GM18508 (cell line): Measurements from ENCODE around the gene DOC2B.
"Not testable (repeated sequence)": the region's sequence is repeated elsewhere in the genome, so short reads cannot be mapped to it uniquely, and the experiment has no call there.

Experiments used
- ATAC-seq: cut with Tn5 transposase; IDR thresholded peaks from one replicate; pipeline ENCODE4 v1.9.1; 2021; ENCODE audit warnings: moderate number of reproducible peaks; ENCODE audit not compliant: insufficient read depth, unreplicated experiment

DOC2B gene

DNA sequence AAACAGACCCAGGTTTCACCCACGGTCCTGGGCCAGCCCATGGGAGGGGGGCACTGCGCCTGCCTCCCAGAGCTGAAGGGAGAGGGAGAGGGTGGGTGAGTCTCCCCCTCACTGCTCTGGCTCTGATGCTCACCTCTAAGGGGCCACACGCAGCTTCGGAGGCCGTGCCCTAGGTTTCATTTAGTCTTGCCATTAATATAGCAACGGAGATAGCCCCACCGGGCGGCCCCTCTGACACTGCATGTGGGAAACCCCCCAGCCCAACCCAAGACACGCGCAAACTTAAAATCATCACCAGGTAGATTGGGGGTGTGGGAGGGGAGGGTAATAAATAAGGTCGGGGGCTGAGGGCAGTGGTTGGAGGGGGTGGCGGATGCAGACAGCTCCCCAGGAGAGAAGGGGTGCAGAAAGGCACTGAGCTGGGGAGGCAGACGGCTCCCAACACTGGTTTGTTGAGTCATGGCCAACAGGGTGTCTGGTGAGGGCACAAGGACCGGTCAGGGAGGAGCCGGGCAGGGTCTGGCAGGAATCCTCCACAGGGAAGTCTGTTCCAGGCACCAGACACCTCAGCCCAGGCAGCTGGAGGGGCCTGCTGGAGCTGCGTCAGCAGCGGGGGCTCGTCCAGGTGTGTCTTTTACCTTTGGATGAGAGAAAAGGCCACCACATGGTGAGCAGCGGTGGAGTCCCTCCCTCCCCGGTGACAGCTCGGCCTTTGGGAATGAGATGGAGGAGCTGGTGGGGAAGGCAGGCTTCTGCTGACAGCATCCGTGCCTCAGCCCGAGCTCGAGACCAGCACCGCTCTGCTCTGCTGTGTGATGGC is 32.0 kb upstream of the DOC2B start:
- ATAC-seq: no peak

- ATAC-seq: no peak
Observed at GRCh38 chr17:210402-210801, 29.0 kb upstream of the DOC2B start.

DNA sequence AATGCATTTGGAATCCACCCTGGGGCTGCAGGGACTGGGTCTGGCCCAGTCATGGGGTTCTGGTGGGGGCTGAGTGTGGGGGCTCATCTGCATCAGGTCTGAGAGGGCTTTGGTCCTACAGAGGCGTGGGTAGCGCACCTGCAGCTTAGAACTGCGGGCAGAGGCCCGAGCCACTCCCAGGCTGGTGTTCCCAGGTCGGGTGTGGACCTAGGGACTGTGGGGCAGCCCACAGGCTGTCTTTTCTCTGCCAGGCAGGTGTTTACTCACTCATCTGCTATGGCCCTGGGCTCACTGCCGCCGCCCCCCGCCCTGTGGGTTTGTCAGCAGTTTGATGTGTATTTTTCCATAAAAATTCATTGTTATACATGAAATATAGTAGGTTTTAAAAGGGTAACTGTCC is 27.0 kb upstream of the DOC2B start:
- no peak for ATAC-seq

DNA sequence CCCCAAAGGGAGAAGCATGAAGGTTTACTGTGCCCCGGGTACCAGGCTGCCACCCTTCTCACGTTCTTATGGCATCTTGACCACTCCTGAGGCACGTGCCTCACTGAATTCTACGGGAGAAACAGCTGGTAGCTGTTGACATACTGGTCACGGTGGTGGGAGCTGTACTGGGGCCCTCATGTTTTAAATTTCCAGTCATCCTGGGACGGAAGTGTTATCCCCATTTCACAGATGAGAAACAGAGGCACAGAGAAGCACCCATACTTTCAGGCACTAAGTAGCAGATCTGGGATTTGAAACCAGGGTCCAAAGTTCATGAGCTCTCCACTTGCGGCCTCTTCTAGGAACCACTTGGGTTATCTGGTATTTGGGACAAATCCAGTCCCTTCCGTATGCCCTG is 26.3 kb upstream of the DOC2B start:
- ATAC-seq: no peak

DNA sequence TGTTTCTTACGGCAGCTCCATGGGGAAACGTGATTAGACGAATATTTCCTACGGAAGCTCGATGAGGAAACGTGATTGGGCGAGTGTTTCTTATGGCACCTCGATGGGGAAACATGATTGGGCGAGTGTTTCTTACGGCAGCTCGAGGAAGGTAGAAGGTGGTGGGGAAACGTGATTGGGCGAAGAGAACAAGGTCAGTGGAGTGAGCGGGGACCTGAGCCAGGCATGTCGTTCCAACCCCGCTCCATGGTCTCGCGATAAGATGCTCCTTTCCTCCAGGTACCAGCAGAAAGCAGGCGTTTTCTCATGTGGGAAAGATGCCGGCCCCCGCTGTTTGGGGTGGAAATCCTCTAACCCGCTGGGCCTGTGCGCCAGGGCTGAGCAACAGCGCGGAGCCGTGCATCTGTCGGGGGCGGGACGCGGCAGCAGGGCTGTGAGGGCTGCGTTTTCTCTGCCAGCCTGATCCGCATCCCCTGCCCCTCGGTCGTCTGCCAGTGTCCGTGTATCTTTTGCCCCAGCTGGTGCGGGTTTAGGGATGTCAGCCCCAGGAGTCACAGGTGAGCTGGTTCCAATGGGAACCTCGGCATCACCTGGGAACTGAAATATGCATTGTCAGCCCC is 25.6 kb upstream of the DOC2B start:
- no peak for ATAC-seq

DNA sequence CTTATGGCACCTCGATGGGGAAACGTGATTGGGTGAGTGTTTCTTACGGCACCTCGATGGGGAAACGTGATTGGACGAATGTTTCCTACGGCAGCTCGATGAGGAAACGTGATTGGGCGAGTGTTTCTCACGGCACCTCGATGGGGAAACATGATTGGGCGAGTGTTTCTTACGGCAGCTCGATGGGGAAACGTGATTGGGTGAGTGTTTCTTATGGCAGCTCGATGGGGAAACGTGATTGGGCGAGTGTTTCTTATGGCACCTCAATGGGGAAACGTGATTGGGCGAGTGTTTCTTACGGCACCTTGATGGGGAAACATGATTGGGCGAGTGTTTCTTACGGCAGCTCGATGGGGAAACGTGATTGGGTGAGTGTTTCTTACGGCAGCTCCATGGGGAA is 25.0 kb upstream of the DOC2B start:
- ATAC-seq: not testable (repeated sequence)

DNA sequence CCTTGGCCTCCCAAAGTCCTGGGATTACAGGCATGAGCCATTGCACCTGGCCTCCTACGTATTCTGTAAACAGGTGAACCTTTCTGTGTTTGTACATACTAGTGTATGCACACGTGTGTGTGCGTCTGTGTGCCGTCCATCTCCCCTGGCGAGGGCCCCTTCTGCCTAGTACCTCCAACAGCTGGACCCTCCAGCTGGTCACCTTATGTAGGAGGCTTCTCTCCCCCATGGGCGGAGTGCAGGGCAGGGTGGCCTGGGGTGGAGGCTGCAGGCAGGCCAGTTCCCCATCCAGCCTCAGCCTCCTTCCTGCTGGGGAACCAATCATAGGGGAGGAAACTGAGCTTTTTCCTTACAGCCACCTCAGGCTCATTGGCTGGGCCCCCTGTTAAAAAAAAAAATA is 24.4 kb upstream of the DOC2B start:
- no peak for ATAC-seq

DNA sequence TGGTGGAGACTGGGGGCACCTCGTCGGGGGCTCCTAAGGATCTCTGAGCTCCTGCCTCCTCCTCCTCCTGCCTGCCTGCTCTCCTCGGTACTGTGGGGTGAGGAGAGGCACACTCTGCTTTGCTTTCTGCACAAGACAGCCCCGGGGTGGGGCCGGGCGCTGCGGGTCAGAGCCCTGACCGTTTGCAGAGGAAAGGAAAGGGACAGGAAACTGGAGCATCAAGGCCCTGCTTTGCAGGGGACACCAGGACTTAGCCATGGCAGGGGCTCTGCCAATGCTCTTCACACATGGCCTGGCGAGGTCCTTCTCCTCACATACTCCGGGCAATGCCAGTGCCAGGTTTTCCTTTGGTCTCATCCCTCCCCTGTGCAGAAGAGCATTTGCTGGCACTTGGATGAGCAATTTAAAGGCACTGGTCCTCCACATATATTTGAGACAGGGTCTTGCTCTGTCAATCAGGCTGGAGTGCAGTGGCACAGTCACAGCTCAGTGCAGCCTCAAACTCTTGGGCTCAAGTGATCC is 23.8 kb upstream of the DOC2B start:
- no peak for ATAC-seq

DNA sequence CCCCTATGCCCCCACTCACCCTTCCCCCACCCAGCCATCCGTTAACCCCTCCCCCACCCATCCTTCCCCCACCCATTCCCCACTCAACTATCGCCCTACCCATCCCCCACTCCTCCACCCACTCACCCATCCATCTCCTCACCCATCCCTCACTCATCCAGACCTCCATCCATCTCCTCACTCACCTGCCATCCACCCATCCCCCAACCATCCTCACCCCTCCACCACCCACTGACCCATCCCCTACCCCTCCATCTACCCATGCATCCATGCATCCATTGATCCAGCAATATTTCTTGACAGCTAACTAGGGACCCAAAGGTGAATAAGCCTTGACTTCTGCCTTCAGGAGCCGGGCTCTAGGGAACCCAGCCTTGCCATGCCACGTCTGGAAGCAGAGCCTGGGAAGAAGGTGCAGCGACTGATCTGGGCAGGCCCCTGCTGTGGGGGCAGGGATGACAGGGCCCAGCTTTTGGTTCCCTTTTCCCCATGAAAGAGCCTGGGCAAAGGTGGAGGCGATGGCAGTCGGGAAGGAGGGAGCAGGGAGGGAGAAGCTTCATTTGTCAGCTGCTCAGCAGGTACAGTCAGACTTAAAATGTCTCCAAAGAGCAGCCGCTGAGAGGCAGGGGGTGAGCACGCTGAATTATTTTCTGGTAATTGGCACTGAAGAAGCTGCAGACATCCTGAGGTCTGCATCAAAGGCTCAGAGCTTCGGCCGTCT is 23.1 kb upstream of the DOC2B start:
- ATAC-seq: no peak

DNA sequence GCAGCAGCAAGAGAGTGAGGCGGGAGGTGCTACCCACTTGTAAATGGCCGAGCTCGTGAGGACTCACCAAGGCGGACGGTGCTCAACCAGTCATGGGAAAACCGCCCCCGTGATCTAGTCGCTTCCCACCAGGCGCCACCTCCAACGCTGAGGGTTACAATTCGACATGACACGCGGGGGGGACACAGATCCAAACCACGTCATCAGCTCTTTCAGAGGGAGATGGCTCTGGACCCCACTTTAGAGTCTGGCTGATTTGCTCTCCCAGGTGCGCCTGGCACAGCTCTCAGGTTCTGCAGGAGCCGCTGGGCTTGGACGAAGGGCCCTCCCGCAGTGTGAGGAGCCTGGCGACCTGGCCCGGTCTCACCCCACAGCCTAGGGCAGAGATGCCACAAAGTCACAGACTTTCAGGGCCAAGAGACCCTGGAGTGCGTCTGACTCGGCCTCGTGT is 21.1 kb upstream of the DOC2B start:
- no peak for ATAC-seq

GRCh38 chr17:201736-202135 is 20.3 kb upstream of the DOC2B start:
- ATAC-seq: not testable (repeated sequence)

DNA sequence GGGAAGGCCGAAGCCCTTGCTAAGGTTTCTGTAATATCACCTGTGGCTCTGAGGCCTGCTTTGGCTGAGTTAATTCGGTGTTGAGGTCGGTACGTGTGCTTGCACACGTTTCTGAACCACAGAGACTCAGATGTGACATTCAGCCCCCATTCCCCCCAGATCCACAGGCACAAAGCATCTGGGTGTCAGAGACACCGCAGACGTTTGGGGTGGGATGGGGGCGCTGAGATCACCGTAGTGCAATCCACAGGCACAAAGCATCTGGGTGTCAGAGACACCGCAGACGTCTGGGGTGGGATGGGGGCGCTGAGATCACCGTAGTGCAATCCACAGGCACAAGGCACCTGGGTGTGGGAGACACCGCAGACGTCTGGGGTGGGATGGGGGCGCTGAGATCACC is 19.8 kb upstream of the DOC2B start:
- ATAC-seq: not testable (repeated sequence)

GRCh38 chr17:200586-200985 is 19.1 kb upstream of the DOC2B start:
- ATAC-seq: no peak

DNA sequence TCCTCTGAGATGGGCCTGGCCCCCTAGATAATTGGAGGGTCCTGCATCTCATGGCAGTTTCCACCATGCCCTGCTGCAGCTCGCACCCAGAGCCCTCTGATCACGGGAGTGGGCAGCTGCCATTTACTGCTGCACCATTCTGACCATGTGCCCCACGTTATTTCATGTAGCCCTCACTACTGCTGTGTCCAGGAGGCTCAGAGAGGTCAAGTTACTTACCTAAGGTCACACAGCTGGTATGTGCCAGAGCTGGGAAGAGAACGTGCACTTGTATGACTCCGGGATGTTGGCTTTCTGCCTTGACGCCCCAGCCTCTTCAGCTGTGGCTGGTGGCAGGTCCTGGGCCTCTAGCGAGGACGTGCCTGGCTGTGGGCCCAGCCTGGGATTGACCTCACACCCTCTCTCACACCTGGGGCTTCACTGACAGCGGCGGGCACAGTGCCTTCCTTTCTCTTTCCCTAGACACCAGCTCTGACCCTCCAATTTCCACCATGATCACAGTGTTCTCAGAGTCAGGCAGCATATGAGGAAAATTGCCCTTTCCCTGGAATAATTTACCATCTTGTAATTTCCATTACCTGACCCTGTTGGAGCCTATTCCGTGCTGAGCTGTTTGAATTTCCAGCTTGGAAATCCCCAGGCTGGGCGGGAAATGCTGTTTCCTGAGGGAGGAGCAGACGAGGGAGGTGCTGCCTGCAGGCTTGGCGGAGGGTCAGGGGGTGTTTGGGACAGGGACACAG is 18.5 kb upstream of the DOC2B start:
- no peak for ATAC-seq

- no peak for ATAC-seq
Observed at GRCh38 chr17:199191-199604, 17.7 kb upstream of the DOC2B start.

GRCh38 chr17:198225-198624 is 16.8 kb upstream of the DOC2B start:
- not testable (repeated sequence) for ATAC-seq

GRCh38 chr17:197352-197751 is 15.9 kb upstream of the DOC2B start:
- no peak for ATAC-seq

GRCh38 chr17:194828-195602 is 13.6 kb upstream of the DOC2B start:
- no peak for ATAC-seq
